Right renal pelvis (tissue), 4 donors: Measurements from ENCODE around the gene HMCN2. TPM values are rescaled to one million over a fixed set of nuclear protein-coding genes. Genes with fewer than 3 reads are reported as not detected.
"Not testable (repeated sequence)": the region's sequence is repeated elsewhere in the genome, so short reads cannot be mapped to it uniquely, and the experiment has no call there.

Source experiments
- DNase-seq, 4 donors: peaks; one replicate each; pipeline ENCODE4 v3.0.0-alpha.2; 2013; ENCODE audit warnings: low read depth in 4 of 4, low spot score in 3 of 4, missing footprints in 1 of 4
- polyA plus RNA-seq, 4 donors: library from polyadenylated mRNA; unstranded; fragments of 120-200 nt; gene quantifications; one replicate each; pipeline ENCODE4 v1.2.1, GENCODE V29; 2013; ENCODE audit not compliant: insufficient read length in 4 of 4

The HMCN2 gene
- polyA plus RNA-seq, 4 donors: 0.50 to 1.6 (median 0.79) TPM

DNA sequence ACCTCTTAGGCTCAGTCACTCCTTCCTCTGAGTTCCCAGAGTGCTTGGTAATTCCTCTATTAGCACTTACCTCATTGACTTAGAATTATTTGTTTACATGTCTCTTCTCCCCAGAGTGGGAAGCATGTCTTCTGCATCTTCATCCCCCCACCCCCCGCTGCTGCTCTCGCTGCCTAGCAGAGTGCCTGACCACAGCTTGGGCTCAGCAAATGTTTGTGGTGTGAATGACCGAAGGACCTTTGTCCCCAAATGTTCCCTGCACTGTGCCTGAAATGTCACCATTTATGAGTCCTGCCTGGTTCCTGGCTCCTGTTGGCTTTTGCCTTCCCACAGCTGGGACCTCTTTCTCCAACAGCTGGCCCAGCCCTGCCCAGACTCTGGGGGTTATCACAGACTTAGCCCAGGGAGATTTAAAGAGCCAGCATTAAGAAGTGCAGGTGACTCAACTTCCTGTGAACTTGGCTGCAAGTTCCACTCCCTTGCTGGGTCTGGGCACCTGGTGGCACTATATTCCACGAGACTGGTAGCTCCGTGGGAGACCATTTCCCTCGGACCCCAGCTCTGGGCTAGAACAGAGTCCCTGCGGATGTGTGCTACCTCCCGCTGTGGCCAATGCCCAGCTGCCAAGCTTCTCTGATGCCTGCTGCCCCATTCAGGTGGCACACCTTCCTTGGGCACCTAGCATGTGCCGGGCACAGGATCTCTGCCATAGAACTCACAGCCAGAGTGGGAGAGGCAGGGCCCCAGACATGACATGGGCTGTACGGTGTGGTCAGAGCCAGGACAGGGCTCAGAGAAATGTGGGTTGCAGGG lies 1.8 kb upstream of the HMCN2 start:
- DNase-seq: no peak

DNA sequence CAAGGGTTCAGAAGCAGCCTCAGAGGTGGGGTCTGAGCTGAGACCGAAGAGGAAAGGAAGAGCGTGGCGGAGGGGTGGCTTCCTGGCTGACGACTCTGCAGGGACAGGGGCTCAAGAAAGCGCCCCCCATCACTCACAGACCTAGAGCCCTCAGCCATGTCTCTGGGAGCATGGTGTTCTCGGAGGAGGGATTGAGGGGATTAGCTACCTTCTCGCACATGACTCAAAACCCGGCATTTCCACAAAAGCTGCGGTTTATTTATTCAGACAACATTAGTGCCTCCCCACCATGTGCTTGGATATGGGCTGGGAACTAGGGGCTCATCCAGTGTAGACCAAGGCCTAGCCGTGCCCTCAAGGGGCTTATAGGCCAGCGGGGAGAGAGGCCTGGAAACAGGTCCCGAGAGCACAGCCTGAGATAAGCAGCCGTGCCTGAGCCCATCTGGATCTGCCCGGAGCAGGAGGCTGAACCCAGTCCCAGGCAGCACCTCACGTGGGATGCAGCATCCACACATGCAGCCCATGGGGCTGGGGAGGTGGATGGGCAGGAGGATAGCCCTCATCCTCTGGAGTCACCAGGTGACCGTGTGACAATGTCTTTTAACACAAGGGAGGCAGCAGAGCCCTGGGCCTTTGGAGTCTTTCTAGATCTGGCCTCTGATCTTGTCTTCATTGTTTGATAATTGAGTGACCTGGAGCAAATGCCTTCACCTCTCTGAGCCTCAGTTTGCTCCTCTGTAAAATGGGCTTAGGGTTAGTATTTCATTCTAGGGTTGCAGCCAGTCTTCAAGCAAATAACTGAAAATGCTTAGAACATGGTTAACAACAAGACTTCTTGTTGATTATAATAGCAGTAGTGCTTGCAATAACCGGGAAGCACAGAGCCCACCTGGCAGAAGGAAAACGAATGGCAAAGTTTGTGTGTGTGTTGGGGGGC lies 878 bp upstream of the HMCN2 start:
- DNase-seq: no peak

DNA sequence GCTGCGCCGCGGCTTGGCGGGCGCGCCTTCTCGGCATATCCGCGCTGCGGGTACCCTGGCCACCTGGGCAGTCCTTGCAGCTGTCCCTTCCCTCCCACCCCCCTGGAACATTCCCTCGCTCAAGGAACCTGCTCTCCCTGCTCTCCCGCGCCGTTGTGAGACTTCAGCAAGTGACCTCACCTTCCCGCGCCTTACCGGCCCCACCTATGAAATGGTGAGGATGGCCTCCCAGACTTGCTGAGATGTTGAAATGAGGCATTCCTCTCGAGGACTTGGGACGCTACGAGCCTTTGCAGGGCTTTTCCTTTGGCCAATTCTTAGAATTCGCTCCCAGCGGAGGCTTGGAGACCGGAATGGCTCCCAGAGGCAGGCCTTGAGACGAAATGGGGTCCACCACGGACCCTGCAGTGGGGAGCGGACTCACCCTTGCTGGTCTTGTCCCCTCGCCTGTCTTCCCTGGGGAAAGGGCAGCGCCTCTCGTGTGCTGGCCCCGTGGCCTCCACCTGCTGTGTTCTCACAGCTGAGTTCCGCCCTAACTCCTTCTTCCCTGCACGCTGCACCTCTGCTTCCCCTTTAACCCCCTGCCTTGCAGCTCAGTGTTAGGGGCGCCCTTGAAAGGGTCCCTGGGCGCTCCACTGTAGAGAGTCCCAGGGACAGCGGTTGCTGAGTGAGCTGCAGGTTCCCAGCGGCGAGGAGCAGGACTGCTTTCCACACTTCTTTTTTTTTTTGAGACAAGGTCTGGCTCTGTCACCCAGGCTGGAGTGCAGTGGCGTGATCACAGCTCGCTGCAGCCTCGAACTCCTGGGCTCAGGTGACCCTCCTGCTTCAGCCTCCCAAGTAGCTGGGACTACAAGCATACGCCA lies 907 bp downstream of the HMCN2 start:
- no peak for DNase-seq

DNA sequence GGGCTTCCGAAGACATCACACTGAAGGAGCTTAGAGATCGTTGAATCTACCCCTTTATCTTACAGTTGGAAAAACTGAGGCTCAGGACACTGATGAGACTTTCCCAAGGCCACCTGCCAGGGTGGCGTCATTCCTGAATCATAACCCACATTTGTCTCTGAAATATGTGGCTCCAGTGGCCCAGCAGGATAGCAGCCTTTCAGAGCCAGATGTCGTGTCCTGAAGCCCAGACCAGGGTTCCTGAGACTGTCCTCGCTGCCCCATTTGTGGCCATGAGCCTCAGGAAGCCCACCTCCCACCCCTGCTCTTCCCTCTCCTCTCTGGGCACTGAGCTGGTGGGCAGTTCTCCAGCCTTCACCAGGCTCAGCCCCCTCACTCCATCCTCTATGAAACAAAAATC lies 2.4 kb downstream of the HMCN2 start:
- DNase-seq: no peak

DNA sequence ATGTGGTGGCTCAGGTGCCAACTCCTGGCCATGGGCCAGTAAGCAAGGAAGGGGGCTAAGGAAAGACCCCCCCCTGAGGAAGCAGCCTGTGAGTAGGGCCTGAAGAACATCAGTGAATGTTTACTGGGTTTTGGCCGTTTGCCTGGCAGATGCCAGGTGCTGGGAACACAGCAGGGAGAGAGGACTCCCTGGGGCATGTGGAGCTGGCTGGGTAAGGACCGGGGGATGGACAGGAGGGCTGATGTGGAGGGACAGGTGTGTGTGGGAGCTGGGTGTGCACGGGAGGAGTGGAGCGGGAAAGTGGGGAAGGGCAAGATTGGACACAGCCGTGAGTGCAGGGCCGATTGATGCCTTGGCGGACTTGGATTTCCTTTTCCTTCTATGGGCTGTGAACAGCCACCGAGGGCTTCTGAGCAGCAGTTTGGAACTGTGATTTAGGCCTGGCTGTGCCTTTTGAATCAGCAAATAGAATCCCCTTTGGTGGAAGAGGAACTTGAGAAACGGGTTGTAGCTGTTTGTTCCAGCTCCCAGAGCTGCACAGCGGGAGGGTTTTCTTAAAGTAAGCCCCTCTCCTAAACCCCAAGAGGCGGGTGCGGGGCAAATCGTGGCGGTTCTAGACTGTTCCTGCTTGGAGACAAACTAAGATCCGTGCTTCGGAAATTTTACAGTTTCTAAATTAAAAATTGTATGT lies 3.1 kb downstream of the HMCN2 start:
- no peak for DNase-seq

DNA sequence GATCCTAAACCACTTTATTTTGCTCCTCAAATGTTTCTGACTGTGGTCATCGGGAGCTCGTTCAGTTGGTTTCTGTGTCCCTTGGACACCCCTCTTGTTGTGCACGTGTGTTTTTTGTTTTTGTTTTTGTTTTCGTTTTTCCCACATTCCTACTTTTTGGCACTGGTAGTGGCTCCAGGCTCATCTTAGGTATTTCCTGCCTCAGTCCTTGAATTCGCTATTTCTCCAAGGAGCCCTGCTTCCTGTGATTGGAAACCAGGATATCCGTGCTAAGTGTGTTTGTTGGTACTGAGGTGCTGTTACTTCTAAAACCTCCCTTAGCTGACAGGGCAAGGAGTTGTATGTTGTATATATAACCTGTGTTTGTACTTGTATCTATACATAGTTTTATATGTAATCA lies 5.9 kb downstream of the HMCN2 start:
- no peak for DNase-seq

DNA sequence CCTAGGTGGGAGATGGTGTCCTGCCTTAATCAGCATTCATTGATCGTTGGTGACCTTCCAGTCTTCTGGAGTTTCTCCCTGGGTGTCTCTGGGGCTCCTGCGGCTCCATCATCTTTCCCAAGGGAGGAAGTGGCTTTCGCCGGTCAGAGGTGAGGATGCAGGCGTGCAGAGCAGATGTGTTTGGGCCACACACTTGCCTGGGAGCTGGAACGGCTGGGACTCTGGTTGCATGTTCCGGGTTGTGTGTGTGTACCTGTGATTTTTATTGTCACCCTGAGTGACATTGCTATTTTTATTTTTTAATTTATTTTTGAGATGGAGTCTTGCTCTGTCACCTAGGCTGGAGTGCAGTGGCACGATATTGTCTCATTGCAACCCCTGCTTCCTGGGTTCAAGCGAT lies 9.6 kb downstream of the HMCN2 start:
- no peak for DNase-seq

DNA sequence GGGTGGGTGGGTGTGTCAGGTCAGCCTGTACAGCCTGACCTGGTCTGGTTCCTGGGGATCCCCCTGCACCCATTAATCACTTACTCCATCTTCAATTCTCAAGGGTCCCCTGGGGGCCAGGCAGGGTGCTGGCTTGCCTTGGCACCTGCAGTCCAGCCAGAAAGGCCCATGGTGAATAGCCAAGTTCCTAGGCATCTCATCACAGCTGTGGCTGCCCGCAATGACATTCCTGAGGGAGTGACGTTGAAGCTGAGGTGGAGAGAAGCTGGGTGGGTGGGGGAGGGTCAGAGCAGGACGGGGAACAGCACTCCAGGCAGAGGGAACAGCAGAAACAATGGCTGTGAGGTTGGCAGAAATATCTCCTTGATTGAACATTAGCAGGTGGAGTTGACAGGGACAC lies 10.6 kb downstream of the HMCN2 start:
- no peak for DNase-seq

DNA sequence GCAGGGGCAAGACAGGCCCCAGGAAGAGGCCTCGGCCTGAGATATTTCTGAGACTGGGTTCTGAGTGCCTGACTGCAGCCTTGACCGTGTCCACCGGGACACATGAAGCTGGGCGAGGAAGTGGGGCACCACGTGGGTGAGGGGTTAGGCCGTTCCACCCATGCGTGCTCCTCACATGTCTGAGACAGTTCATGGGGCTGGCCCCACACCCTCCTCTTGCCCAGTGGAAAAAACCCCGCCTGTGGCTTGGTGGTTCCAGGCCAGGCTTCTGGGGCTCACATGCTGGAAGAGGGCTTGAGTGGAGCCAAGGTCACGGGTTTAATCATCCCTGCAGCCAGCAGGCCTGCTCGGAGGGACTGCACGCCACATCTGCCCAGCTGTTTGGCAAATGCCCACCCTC lies 11.4 kb downstream of the HMCN2 start:
- DNase-seq: no peak

DNA sequence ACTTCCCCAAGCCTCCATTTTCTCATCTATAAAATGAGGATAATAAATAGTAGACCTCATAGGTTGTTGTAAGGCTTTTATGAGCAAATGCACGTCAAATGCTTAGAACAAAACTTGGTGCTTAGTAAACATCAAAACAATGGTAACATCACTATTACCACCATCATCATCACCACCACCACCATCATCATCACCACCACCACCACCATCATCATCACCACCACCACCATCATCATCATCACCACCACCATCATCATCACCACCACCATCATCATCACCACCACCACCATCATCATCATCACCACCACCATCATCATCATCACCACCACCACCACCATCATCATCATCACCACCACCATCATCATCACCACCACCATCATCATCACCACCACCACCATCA lies 12.0 kb downstream of the HMCN2 start:
- DNase-seq: not testable (repeated sequence)

DNA sequence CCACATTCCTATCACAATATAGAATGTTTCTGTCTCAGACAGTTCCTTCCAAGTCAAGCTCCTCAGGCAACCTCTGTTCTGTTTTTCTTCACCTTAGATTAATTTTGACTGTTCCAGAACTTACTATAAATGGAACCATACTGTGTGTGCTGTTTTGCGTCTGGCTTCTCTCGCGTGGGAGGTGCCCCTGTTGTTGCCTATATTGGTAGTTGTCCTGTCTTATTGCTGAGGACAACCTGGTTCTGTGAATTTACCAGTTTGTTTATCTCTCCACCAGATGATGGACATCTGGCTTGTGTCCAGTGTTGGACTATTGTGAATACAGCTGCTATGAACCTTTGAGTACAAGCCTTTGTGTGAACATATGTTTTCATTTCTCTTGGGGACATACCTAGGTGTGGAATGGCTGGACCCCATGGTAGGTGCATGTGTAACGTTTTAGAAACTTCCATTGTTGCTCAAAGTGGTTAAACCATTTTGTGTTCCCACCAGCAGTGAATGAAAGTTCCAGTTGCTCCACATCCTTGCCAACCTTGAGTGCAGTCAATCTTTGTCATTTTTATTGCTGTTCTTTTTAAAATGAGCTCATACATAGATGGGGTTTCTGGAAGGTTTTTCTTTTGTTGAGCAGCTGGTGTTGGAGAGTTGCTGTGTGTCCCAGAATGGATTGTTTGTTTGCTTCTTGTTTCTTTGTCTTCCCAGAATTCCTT lies 18.1 kb downstream of the HMCN2 start:
- no peak for DNase-seq

DNA sequence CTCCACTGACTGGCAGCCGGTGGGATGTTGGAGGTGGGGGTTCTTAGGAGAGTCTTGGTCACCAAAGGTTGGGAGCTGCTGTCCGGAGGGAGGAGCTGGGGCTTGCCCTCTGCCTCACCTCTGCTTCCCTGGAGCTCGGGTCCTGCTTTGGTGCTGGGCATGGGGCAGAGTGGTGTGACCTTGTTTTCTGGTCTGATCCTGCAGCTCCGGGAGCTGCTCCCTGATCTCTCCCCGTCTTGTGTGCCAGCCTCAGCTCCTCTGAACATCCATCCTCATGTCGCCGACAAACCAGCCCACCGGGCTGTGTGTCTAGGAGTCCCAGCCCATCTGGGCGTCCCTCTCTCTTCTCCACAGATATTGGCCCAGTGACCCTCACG lies 18.7 kb downstream of the HMCN2 start:
- DNase-seq: no peak

DNA sequence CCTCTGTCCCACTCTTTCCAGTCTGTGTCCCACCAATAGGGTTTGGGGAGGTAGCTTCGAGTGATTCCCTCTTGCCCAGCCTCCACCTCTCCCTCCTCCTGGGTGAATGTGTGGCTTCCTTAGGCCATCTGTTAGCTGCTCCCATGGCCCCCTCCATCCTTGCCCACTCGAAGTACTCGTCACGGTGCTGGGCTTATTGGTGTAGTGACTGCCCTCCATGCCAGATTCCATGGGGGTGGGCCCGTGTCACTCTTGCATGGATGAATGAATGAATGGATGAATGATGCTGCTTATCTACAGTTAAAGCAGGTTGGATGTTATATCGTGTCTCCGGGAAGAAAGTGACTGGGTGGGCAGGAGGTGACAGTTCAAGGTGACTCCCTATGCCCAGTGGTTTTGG lies 19.1 kb downstream of the HMCN2 start:
- no peak for DNase-seq

DNA sequence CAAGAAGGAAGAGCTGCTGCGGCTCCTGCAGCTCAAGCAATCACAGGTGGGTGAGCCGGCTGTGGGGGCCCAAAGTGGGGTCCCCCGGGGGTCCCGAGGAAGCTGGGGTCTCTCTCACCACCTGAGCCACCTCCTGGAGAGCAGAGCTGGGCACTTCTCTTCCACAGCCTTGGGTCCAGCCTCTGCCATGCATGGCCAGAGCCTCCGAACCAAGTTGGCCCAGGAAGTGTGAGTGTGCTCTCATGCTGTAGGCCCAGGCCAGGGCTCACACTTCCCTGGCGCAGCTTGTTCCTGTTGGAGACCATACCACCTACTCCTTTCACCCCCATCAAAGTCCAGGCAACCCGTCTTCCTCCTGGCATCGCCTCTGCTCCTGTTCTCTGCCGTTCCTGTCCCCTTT lies 19.7 kb downstream of the HMCN2 start:
- DNase-seq: no peak

DNA sequence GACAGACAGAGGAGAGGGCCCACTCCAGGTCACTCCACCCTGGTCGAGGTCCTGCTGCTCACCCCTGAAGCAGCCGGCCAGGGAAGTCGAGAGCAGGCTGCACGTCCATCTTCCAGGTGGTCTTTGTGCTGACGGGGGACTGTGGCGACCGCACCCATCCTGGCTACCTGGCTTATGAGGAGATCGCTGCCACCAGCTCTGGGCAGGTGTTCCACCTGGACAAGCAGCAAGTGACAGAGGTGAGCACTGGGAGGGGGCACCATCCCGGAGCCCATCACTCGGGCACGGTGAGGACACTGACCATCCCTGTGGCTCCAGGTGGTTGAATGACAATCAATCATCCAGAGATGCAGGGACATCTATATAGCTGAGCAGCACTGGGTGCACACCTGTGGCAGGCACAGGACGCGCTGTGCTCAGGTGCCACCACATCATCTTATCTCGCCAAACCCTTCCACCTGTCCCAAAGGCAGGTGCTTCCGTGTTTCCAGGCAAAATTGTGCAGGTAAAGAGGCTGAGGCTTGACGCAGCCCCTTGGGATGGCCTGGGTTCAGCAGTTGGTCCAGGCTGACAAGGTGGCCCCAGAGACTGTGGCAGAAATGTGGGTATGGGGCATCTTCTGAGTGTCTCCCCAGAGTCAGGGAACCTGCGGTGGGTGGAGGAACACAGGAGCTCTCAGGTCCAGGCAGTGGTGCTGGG lies 20.7 kb downstream of the HMCN2 start:
- no peak for DNase-seq

DNA sequence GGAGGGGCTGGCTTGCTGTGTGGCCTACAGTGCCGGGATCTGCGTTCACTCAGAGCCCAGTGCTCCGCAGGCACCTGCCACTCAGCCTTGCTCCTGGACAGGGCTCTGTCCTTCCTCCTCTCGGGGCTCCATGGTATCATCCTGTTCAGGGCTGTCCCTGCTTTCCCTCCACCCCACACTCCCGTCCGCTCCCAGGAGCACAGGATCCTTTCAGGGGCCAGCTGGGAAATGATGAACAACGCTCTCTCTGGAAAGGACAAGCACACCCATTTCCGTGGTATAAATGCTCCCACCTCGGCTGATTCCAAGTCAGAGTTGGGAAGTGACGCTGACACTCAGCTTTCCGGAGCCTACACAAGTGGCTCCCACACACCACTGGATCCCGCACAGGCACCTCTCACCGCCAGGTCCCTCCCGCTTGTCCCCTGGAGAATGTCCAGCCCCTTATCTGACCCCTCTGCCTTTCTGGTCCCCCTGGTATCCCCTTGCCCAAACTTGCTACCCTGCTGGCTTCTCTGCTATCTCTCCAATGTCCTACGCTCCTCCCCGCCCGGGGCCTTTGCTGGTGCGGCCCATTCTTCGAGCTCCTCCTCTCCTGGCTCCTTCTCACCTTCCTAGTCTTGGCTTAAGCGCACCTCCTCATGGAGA lies 21.3 kb downstream of the HMCN2 start:
- DNase-seq: no peak

DNA sequence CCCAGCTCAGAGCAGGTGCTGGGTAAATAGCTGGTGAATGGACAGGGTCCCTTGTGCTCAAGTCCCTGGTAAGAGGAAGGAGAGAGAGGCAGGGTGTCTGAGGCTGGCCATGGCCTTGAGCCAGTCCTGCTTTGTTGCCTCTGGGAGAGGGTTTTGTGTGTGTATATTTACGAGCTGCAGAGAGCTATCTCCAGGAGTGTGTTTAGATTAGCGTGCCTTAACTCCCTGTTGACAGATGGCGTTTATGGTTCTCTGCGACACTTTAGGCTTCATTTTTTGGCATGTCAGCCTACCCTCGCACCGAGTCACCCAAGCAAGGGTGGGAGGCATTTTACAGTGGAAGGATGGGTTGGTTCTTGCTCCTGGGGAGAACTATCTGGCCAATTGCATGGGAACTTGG lies 22.2 kb downstream of the HMCN2 start:
- no peak for DNase-seq

DNA sequence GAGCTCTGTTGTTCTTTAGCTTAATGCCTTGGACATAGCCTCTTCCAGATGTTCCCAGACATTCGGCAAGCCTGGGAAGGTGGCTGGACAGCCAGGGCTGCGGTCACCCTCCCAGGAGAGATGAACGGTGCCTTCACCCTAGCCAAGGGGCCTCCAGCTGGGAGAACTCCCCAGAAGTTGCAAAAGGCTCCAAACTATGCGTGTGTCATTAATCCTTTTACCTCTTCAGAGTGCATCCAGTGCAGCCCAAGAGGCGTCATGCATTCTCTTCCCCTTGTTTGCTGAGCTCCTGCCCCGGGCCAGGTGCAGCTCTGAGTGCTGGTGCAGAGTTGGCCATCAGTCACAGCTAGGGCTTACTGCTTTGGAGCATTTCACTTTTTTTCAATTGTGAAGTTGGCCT lies 22.8 kb downstream of the HMCN2 start:
- no peak for DNase-seq
